Erythroblast (primary cell): ENCODE results near the gene PWWP2B.

Source experiments
- GATA1 ChIP-seq: IDR thresholded peaks from 2 replicates; pipeline ENCODE4 v1.6.1; 2011; ENCODE audit warnings: low read depth, mild to moderate bottlenecking, control low read depth, low read length, moderate library complexity
- POLR2A ChIP-seq: IDR thresholded peaks from 2 replicates; pipeline ENCODE4 v1.6.1; 2011; ENCODE audit warnings: mild to moderate bottlenecking, low read length

DNA sequence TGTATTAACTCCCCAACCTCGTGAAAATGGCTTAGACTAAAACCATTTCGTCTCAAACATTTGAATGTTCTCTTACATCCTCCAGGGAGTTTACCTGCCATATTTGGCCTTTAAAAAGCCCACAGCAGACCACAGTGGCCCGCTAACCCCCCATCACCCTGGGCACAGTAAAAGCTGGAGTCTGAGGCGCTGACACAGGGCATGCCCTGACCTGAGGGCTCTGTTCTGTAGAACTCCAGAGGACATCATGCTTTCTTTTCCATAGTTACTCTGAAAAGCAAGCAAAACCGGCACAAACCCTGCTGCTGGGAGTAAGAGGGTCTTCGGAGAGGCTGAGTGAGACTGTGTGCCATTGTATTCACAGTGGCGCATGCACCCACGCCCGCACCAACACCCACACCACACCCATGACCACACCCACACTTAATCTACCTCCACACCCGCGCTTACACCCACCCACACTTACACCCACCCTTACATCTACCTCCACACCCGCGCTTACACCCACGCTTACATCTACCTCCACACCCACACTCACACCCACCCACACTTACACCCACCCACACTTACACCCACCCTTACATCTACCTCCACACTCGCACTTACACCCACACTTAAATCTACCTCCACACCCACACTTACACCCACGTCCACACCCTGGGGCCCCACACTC, 32.9 kb upstream of the PWWP2B start:
- TF ChIP-seq POLR2A (no peak), GATA1 (no peak)
